IMR-90 (cell line): ENCODE results near the gene GPC5. TPM values are rescaled to one million over a fixed set of nuclear protein-coding genes. Genes with fewer than 3 reads are reported as not detected.

ENCODE experiments used
- ATAC-seq: fragments of 200-7000 bp; cut with Tn5 transposase; 2 replicates; pipeline ENCODE4 v1.9.1; 2020; ENCODE audit warnings: low read depth, mild to moderate bottlenecking, moderate library complexity
- BruUV-seq: library from RNA; stranded (reverse); fragments of 400-500 nt; replicated peaks from 2 replicates; lab custom pipeline; 2021; lab: Mats Ljungman, UMichigan
- CTCF ChIA-PET: fragments of 300-600 bp; formaldehyde crosslinking; extraction: SDS; loops from one replicate; lab custom pipeline; 2021; ENCODE audit warnings: antibody characterized with exemption; lab: Yijun Ruan, JAX
- POLR2A ChIA-PET: fragments of 300-600 bp; sonication (Branson Sonifier 250); formaldehyde crosslinking; loops from one replicate; lab custom pipeline; 2022; ENCODE audit warnings: antibody characterized with exemption; ENCODE audit not compliant: unreplicated experiment; lab: Charles Lee
- DNase-seq: peaks from one replicate; pipeline ENCODE4 v3.0.0; 2013
- H2AFZ ChIP-seq: replicated peaks from 2 replicates; pipeline ENCODE3; 2013; ENCODE audit warnings: low read length, mild to moderate bottlenecking; ENCODE audit not compliant: poor library complexity
- H2AK5ac ChIP-seq: 2 replicates; pipeline ENCODE4 v1.6.1; 2013; ENCODE audit warnings: low read depth, low read length, inconsistent platforms
- H2AK9ac ChIP-seq: replicated peaks from 2 replicates; pipeline ENCODE3; 2013; ENCODE audit warnings: mild to moderate bottlenecking, low read depth, low read length, moderate library complexity; ENCODE audit not compliant: poor library complexity
- H2BK120ac ChIP-seq: 2 replicates; pipeline ENCODE4 v1.6.1; 2013; ENCODE audit warnings: low read depth, low read length, inconsistent platforms
- H2BK15ac ChIP-seq: 3 replicates; pipeline ENCODE4 v1.6.1; 2013; ENCODE audit warnings: low read depth, low read length, inconsistent platforms
- H2BK20ac ChIP-seq: 2 replicates; pipeline ENCODE4 v1.6.1; 2013; ENCODE audit warnings: low read depth, mild to moderate bottlenecking, inconsistent platforms, low read length, moderate library complexity
- H2BK5ac ChIP-seq: 2 replicates; pipeline ENCODE4 v1.6.1; 2013; ENCODE audit warnings: mild to moderate bottlenecking, low read depth, low read length, inconsistent platforms; ENCODE audit not compliant: poor library complexity, severe bottlenecking
- H3K14ac ChIP-seq: replicated peaks from 2 replicates; pipeline ENCODE4 v1.6.1; 2013; ENCODE audit warnings: low read depth, low read length, inconsistent platforms
- H3K18ac ChIP-seq: 2 replicates; pipeline ENCODE4 v1.6.1; 2013; ENCODE audit warnings: low read depth, low read length, control low read depth
- H3K23ac ChIP-seq: 2 replicates; pipeline ENCODE4 v1.6.1; 2013; ENCODE audit warnings: low read depth, low read length, inconsistent platforms
- H3K27ac ChIP-seq: 2 replicates; pipeline ENCODE4 v1.5.1; 2013; ENCODE audit warnings: mild to moderate bottlenecking, control low read depth, low read length; ENCODE audit not compliant: insufficient read depth
- H3K27me3 ChIP-seq: 2 replicates; pipeline ENCODE4 v1.6.1; 2013; ENCODE audit warnings: low read length; ENCODE audit not compliant: control insufficient read depth, insufficient read depth
- H3K36me3 ChIP-seq: 2 replicates; pipeline ENCODE4 v1.6.1; 2013; ENCODE audit warnings: low read length, mixed read lengths; ENCODE audit not compliant: control insufficient read depth, insufficient read depth
- H3K4ac ChIP-seq: 2 replicates; pipeline ENCODE4 v1.6.1; 2013; ENCODE audit warnings: low read depth, low read length, inconsistent platforms
- H3K4me1 ChIP-seq: 2 replicates; pipeline ENCODE4 v1.6.1; 2013; ENCODE audit warnings: low read length, mixed read lengths; ENCODE audit not compliant: control insufficient read depth, insufficient read depth
- H3K4me2 ChIP-seq: 2 replicates; pipeline ENCODE4 v1.6.1; 2013; ENCODE audit warnings: low read depth, mild to moderate bottlenecking, control low read depth, low read length, moderate library complexity
- H3K4me3 ChIP-seq: 2 replicates; pipeline ENCODE4 v1.5.1; 2013; ENCODE audit warnings: low read depth, mild to moderate bottlenecking, control low read depth, low read length, moderate library complexity; ENCODE audit not compliant: insufficient read depth
- H3K56ac ChIP-seq: 2 replicates; pipeline ENCODE4 v1.6.1; 2013; ENCODE audit warnings: low read length, inconsistent platforms; ENCODE audit not compliant: insufficient read depth; ENCODE audit errors: extremely low read depth
- H3K79me1 ChIP-seq, 2 experiments: 2 replicates each; pipeline ENCODE4 v1.6.1; 2013; ENCODE audit warnings: low read length in 2 of 2, inconsistent platforms in 1 of 2, low read depth in 1 of 2
- H3K9ac ChIP-seq: 2 replicates; pipeline ENCODE4 v1.6.1; 2013; ENCODE audit warnings: low read depth, low read length, control low read depth
- H3K9me1 ChIP-seq: 2 replicates; pipeline ENCODE4 v1.6.1; 2013; ENCODE audit warnings: low read length, inconsistent platforms; ENCODE audit not compliant: insufficient read depth
- H3K9me3 ChIP-seq: 2 replicates; pipeline ENCODE4 v1.6.1; 2013; ENCODE audit warnings: low read length; ENCODE audit not compliant: control insufficient read depth, insufficient read depth
- H4K20me1 ChIP-seq: 2 replicates; pipeline ENCODE4 v1.6.1; 2013; ENCODE audit warnings: low read length, inconsistent platforms; ENCODE audit not compliant: insufficient read depth
- H4K5ac ChIP-seq: 2 replicates; pipeline ENCODE4 v1.6.1; 2013; ENCODE audit warnings: mild to moderate bottlenecking, low read depth, low read length, control low read depth
- H4K8ac ChIP-seq, 2 experiments: 2 replicates each; pipeline ENCODE4 v1.6.1; 2013; ENCODE audit warnings: low read depth in 2 of 2, low read length in 2 of 2, control low read depth in 1 of 2, inconsistent platforms in 1 of 2
- H4K91ac ChIP-seq: 2 replicates; pipeline ENCODE4 v1.6.1; 2013; ENCODE audit warnings: low read depth, low read length, inconsistent platforms; ENCODE audit not compliant: insufficient read depth
- BHLHE40 ChIP-seq: fragments of 150-350 bp; IDR thresholded peaks from 2 replicates; pipeline ENCODE4 v1.6.1; 2016; ENCODE audit warnings: mild to moderate bottlenecking, low read depth, low read length
- CEBPB ChIP-seq: IDR thresholded peaks from 2 replicates; pipeline ENCODE4 v1.6.1; 2012; ENCODE audit warnings: low read depth, low read length, improper control_type of control experiment
- CHD1 ChIP-seq: IDR thresholded peaks from 2 replicates; pipeline ENCODE4 v1.6.1; 2012; ENCODE audit warnings: low read depth, low read length, improper control_type of control experiment
- CTCF ChIP-seq: conservative IDR thresholded peaks from 2 replicates; pipeline ENCODE4 v1.5.1; 2012; ENCODE audit warnings: mild to moderate bottlenecking, low read depth, low read length, improper control_type of control experiment
- FOS ChIP-seq: fragments of 150-350 bp; IDR thresholded peaks from 2 replicates; pipeline ENCODE4 v1.6.1; 2016; ENCODE audit warnings: low read depth, low read length
- MAFK ChIP-seq: IDR thresholded peaks from 2 replicates; pipeline ENCODE4 v1.6.1; 2012; ENCODE audit warnings: low read depth, low read length, improper control_type of control experiment
- MAZ ChIP-seq: IDR thresholded peaks from 2 replicates; pipeline ENCODE4 v1.6.1; 2012; ENCODE audit warnings: low read depth, mild to moderate bottlenecking, low read length, improper control_type of control experiment, moderate library complexity, borderline replicate concordance
- MXI1 ChIP-seq: IDR thresholded peaks from 2 replicates; pipeline ENCODE4 v1.6.1; 2012; ENCODE audit warnings: low read depth, mild to moderate bottlenecking, low read length, moderate library complexity, borderline replicate concordance
- NFE2L2 ChIP-seq: fragments of 150-350 bp; IDR thresholded peaks from 2 replicates; pipeline ENCODE4 v1.6.1; 2016; ENCODE audit warnings: low read depth, mild to moderate bottlenecking, low read length
- POLR2A ChIP-seq: IDR thresholded peaks from 2 replicates; pipeline ENCODE4 v1.6.1; 2012; ENCODE audit warnings: mild to moderate bottlenecking, low read depth, low read length
- RAD21 ChIP-seq: IDR thresholded peaks from 2 replicates; pipeline ENCODE4 v1.6.1; 2012; ENCODE audit warnings: low read length, improper control_type of control experiment
- RCOR1 ChIP-seq: IDR thresholded peaks from 2 replicates; pipeline ENCODE4 v1.6.1; 2012; ENCODE audit warnings: mild to moderate bottlenecking, low read length, improper control_type of control experiment; ENCODE audit not compliant: insufficient replicate concordance
- RFX5 ChIP-seq: IDR thresholded peaks from 2 replicates; pipeline ENCODE4 v1.8.0; 2012; ENCODE audit warnings: low read depth, mild to moderate bottlenecking, low read length, moderate library complexity
- SMC3 ChIP-seq: fragments of 150-350 bp; IDR thresholded peaks from 2 replicates; pipeline ENCODE4 v1.6.1; 2016; ENCODE audit warnings: low read depth, mild to moderate bottlenecking, antibody characterized with exemption, low read length, moderate library complexity
- dilution Hi-C: fragments of 300-500 bp; cut with HindIII; formaldehyde crosslinking; loops from one replicate; pipeline ENCODE4 v1.14.3; 2018; ENCODE audit warnings: low sequenced_read_pairs; ENCODE audit not compliant: unreplicated experiment
- in situ Hi-C: fragments of 300-500 bp; cut with MboI; formaldehyde crosslinking; loops from 3 replicates; pipeline ENCODE4 v1.14.3; 2019; ENCODE audit warnings: low sequenced_read_pairs, inconsistent platforms, mixed read lengths
- intact Hi-C: fragments of 100-400 bp; cut with micrococcal nuclease; formaldehyde crosslinking; loops from 2 replicates; pipeline ENCODE4 v1.10.0; 2022
- polyA plus RNA-seq, 3 experiments: library from polyadenylated mRNA; depleted of rRNA; stranded (reverse); fragments of >200 nt; gene quantifications; 2 replicates each; pipeline ENCODE4 v1.2.3, GENCODE V29; 2012; ENCODE audit warnings: low replicate concordance in 1 of 3
- total RNA-seq: library from RNA; depleted of rRNA; stranded (reverse); fragments of >200 nt; gene quantifications from 2 replicates; pipeline ENCODE4 v1.2.3, GENCODE V29; 2012
- TF ChIP-seq, protein P1 (sequence below): fragments of 150-350 bp; IDR thresholded peaks from 2 replicates; pipeline ENCODE4 v1.6.1; 2016; ENCODE audit warnings: low read depth, mild to moderate bottlenecking, low read length, moderate library complexity, borderline replicate concordance
- TF ChIP-seq, protein P2 (sequence below): fragments of 150-350 bp; IDR thresholded peaks from 2 replicates; pipeline ENCODE4 v1.6.1; 2017; ENCODE audit warnings: mild to moderate bottlenecking, antibody characterized with exemption, low read length, low read depth

The GPC5 gene
- total and polyA plus RNA-seq, 2 of the 4 experiments (the other 2 are of a cell fraction) = 0.94 to 1.8 TPM

DNA sequence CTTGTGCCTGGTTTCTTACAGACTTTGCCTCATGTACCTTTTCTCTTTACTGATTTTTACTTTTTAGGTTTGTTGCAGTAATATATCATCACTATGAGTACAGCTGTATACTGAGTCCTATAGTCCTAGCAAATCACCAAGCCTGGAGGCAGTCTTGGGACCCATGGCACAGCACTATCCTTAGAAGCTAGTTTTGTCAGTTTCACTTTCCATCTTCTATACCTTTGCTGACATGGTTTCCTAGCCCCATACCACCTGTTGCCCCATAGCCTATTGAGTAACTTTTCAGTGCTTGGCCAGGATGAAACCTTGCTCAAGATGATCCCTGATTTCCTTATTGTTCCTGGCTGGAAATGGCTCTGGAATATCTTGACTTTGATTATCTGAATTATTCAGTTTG is 826.4 kb downstream of the GPC5 start:
- no peak overlapping the region for H4K8ac ChIP-seq
- no peak overlapping the region for H2BK5ac ChIP-seq
- H3K9me3 ChIP-seq = no peaks in the 10 kb centered on the region
- ChIA-PET POLR2A (no interaction called here), CTCF (no interaction called here)
- no peak overlapping the region for H2BK15ac ChIP-seq
- no peak overlapping the region for H3K27ac ChIP-seq
- DNase-seq (no peak), ATAC-seq (no peak)
- no peaks in the 10 kb centered on the region for H3K36me3 ChIP-seq
- intact Hi-C loops = no loop called here
- H2BK20ac ChIP-seq = no peak overlapping the region
- H4K5ac ChIP-seq = no peak overlapping the region
- H3K23ac ChIP-seq = no peak overlapping the region
- H3K18ac ChIP-seq = no peak overlapping the region
- H3K14ac ChIP-seq = no peak overlapping the region
- no peaks in the 10 kb centered on the region for H3K27me3 ChIP-seq
- no TSS peak for BruUV-seq
- no peaks in the 10 kb centered on the region for H4K20me1 ChIP-seq
- no peaks in the 10 kb centered on the region for H3K4me1 ChIP-seq
- H3K4ac ChIP-seq = no peak overlapping the region
- no peak for TF ChIP-seq CEBPB
- TF ChIP-seq CTCF = no peak
- no peak for TF ChIP-seq MAFK
- TF ChIP-seq, protein P1, sequence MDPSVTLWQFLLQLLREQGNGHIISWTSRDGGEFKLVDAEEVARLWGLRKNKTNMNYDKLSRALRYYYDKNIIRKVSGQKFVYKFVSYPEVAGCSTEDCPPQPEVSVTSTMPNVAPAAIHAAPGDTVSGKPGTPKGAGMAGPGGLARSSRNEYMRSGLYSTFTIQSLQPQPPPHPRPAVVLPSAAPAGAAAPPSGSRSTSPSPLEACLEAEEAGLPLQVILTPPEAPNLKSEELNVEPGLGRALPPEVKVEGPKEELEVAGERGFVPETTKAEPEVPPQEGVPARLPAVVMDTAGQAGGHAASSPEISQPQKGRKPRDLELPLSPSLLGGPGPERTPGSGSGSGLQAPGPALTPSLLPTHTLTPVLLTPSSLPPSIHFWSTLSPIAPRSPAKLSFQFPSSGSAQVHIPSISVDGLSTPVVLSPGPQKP = no peak
- no peak for TF ChIP-seq NFE2L2
- no peak for TF ChIP-seq MAZ
- TF ChIP-seq RCOR1 = no peak
- no peak for TF ChIP-seq SMC3
- no peak for TF ChIP-seq POLR2A
- TF ChIP-seq, protein P2, sequence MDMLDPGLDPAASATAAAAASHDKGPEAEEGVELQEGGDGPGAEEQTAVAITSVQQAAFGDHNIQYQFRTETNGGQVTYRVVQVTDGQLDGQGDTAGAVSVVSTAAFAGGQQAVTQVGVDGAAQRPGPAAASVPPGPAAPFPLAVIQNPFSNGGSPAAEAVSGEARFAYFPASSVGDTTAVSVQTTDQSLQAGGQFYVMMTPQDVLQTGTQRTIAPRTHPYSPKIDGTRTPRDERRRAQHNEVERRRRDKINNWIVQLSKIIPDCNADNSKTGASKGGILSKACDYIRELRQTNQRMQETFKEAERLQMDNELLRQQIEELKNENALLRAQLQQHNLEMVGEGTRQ = no peak
- TF ChIP-seq FOS = no peak
- TF ChIP-seq RAD21 = no peak
- TF ChIP-seq RFX5 = no peak
- TF ChIP-seq CHD1 = no peak
- TF ChIP-seq MXI1 = no peak
- TF ChIP-seq BHLHE40 = no peak
- no peak overlapping the region; the same call in 1 of the 2 replicates for H3K4me2 ChIP-seq
- no peak overlapping the region for H2BK120ac ChIP-seq
- H3K4me3 ChIP-seq = no peak overlapping the region
- H2AFZ ChIP-seq = no peak overlapping the region
- H3K56ac ChIP-seq = no peak overlapping the region
- H3K79me1 ChIP-seq = no peaks in the 10 kb centered on the region
- in situ Hi-C loops = no loop called here
- no peak overlapping the region for H3K9ac ChIP-seq
- H4K91ac ChIP-seq = no peak overlapping the region
- H3K9me1 ChIP-seq = no peaks in the 10 kb centered on the region
- no peak overlapping the region for H2AK5ac ChIP-seq
- dilution Hi-C loops = no loop called here
- no peak overlapping the region for H2AK9ac ChIP-seq
